K562 (cell line): Measurements from ENCODE around the gene DAO.

Source experiments
- EHMT2 ChIP-seq: fragments of 450-650 bp; IDR thresholded peaks from 2 replicates; pipeline ENCODE4 v1.6.1; 2018; ENCODE audit warnings: antibody characterized with exemption
- GABPB2 ChIP-seq: fragments of 250-450 bp; sonication (Bioruptor Pico); conservative IDR thresholded peaks from 2 replicates; pipeline ENCODE4 v1.5.1; 2021; ENCODE audit warnings: mild to moderate bottlenecking
- SIRT6 ChIP-seq: IDR thresholded peaks from one replicate; pipeline ENCODE4 v1.6.1; 2012; ENCODE audit warnings: low read depth, mild to moderate bottlenecking, control low read depth, inconsistent platforms, low read length, moderate library complexity
- YY1 ChIP-seq, 3 experiments: IDR thresholded peaks; 2 replicates each; pipeline ENCODE4 v1.6.1; 2011; ENCODE audit warnings: low read length in 2 of 3, mild to moderate bottlenecking in 2 of 3, moderate library complexity in 2 of 3, borderline replicate concordance in 1 of 3, control low read depth in 1 of 3, low read depth in 1 of 3; ENCODE audit not compliant: insufficient read depth in 3 of 3, insufficient replicate concordance in 2 of 3, control insufficient read depth in 1 of 3, insufficient read length in 1 of 3; ENCODE audit errors: extremely low read depth in 1 of 3

GRCh38 chr12:108875280-108875679 is 4.6 kb upstream of the DAO start:
- no peak for TF ChIP-seq YY1 (IDR thresholded peaks at IDR 0.05; ENCODE audit: borderline replicate concordance in 1 of 3, control insufficient read depth in 1 of 3, extremely low read depth in 1 of 3, insufficient read depth in 3 of 3, insufficient read length in 1 of 3, insufficient replicate concordance in 2 of 3, low read depth in 1 of 3, low read length in 2 of 3)
- no peak for TF ChIP-seq GABPB2 (CRISPR knock-in tag)
- no peak for TF ChIP-seq EHMT2
- no peak for TF ChIP-seq SIRT6
